ENCODE results near the gene CFLAR.

GRCh38 chr2:201110615-201111014 lies 5.3 kb upstream of the CFLAR start:
- TF ChIP-seq CTCF (IDR thresholded peaks at IDR 0.05) (no peak), TCF12 (IDR thresholded peaks at IDR 0.05) (no peak), POLR2AphosphoS5 (IDR thresholded peaks at IDR 0.05; ENCODE audit: low read depth, low read length) (no peak), RFX5 (IDR thresholded peaks at IDR 0.05; ENCODE audit: low read length) (no peak), RAD21 (IDR thresholded peaks at IDR 0.05; ENCODE audit: low read length) (no peak), SIN3A (IDR thresholded peaks at IDR 0.05; ENCODE audit: borderline replicate concordance, low read depth, low read length) (no peak), RXRA (IDR thresholded peaks at IDR 0.05; ENCODE audit: borderline replicate concordance, low read depth) (no peak), FOXJ3 (CRISPR knock-in tag; IDR thresholded peaks at IDR 0.05) (no peak), REST (IDR thresholded peaks at IDR 0.05; ENCODE audit: low read depth, low read length) (no peak)

All from SK-N-SH (cell line).